HG03066 (cell line): Measurements from ENCODE around the gene TSPO.
A peak's percentile ranks its signal among the peaks of the same experiment; 100 is the strongest.
"Not testable (repeated sequence)": the region's sequence is repeated elsewhere in the genome, so short reads cannot be mapped to it uniquely, and the experiment has no call there.

Experiments
- ATAC-seq: cut with Tn5 transposase; IDR thresholded peaks from one replicate; pipeline ENCODE4 v1.9.1; 2021; ENCODE audit warnings: low read depth; ENCODE audit not compliant: unreplicated experiment

Gene TSPO

GRCh38 chr22:43129426-43130425, 21.6 kb upstream of the TSPO start:
- no peak for ATAC-seq

- ATAC-seq = no peak
These were observed 19.4 kb upstream of the TSPO start for GRCh38 chr22:43131773-43132501.

GRCh38 chr22:43133401-43133800, 18.0 kb upstream of the TSPO start:
- ATAC-seq = no peak

DNA sequence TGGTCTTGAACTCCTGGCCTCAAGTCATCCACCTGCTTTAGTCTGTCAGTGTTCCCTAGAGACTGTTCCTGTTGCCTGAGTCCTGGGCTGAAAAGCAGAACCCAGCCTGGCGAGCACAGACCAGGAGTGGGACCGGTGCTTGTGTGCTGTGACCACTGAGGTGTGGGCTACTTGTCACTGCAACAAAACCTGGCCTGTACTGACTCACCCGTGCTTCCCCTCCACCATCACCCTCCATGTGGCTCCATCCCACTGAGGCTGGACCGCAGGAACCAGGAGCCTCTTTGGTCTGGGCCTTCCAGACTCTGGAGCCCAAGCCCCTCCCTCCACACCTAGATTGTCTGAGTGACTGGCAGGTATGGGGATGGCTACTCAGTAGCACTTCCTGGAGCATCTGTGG, 16.8 kb upstream of the TSPO start:
- ATAC-seq = no peak

DNA sequence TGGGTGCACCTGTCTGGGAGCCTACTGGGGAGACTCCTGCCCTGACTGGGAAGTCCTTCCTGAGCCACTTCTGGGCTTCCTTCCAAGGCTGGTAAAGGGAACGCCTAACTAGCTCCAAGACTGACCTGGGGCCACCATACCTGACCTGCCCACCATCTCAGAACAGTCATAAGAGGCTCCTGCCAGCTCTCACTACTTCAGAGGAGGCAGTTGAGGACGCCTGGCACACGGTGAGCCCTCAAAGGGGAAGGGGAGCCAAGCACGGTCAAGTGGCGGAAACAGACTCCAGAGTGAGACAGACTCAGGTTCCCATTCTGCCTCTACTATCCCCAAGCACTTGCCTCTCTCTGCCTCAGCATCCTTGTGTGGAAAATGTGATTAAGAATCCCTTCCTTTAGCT, 15.8 kb upstream of the TSPO start:
- no peak for ATAC-seq

DNA sequence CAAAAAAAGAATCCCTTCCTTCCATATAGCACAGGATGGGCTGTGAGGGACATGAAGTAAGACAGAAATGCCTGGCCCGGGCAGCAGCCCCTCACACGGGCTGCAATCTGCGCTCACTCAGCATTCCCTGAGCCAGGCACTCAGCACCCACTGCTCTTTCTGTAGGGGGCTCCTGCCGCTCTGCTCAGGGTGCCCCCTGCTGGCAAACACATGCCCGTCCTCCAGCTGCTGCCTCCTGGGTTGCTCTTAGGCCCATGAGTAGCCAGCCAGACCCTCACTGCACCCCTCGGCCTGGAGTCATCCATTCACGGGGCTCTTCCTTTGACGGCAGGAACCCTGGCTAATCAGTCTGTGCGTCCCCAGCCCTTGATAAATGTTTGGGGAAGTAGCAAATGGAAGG, 15.1 kb upstream of the TSPO start:
- ATAC-seq = no peak

GRCh38 chr22:43136801-43137200, 14.6 kb upstream of the TSPO start:
- no peak for ATAC-seq

DNA sequence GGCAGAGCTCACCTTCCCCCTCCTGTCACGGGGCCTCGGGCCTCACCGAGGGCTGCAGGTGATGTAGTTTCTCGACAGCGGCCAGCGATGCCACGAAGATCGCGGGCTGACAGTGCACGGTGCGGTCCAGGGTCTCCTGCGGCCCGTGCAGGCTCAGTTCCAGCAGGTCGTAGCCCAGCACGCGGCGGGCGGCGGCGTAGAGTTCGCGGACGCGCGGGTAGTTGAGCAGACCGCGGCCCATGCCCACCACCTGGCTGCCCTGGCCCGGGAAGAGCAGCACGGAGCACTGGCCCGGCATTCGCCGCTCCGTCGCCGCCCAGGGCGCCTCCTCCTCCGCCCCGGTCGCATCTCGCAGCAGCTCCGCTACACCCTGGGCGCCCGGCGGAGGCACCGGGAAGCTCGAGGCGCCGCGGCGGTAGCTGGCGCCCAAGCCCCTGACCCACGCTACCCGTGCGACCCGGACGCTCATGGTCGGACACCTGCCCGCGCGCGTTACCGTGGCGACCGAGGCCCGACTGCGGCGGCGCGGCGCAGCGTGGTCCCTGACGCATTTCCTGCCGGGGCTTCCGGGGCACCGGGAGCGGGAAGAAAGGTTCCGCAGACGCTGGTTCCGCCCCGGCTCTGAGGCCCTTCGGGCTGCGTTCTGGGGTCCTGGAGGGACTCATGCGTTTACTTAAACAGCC, 8.3 kb upstream of the TSPO start, which contains the start of gene MCAT:
Gene MCAT, minus strand, starts transcription at position 519 of the 683 bp plus-strand sequence. Its CDS starts 50 bp downstream, at position 469.
- peak; percentile 69 for ATAC-seq

DNA sequence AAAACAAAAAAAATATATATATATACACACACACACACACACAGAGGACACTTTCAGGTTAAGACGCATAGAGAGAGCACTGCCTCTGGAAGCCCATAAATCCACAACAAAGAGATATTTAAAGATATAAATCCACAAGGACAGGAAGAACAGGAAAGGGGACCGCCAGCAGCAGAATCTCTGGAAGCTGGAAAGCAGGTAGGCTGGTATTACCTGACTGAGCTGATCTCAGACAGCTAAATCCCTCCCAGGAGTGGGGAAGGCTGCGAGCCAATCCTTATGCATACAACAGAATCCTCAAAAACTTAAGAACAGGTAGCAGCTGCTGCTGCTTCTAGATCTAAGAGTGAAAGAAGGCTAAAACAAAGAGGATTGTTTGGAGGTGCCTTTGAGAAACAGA, 6.4 kb upstream of the TSPO start:
- no peak for ATAC-seq

- not testable (repeated sequence) for ATAC-seq
These were observed 6.0 kb upstream of the TSPO start for GRCh38 chr22:43145371-43145770.

- ATAC-seq = not testable (repeated sequence)
These were observed 5.0 kb upstream of the TSPO start for GRCh38 chr22:43146332-43146731.

GRCh38 chr22:43147821-43148220, 3.5 kb upstream of the TSPO start:
- ATAC-seq = no peak

- no peak for ATAC-seq
These were observed 2.8 kb upstream of the TSPO start for GRCh38 chr22:43148581-43148980.

DNA sequence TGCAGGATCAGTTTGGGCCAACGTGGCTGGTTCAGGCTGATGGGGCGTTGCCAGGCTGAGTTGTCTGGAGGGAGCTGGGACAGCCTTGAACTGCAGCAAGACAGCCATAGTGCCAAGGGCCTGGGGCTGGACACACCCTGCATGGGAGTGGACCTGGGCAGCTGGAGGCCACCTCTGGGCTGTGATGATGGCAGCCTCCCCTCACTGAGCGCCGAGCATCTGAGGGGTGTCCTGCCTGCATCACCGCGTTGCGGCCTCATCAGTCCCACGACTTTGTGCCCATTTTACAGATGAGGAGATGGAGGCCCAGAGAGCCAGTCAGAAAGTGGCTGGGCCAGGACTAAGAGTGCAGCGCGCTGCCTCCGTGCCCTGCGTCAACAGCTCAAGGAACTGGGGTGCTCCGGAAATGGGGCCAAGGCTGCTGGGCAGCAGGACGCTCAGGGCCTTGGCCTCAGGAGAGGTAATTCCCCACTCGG, 590 bp upstream of the TSPO start:
- no peak for ATAC-seq

DNA sequence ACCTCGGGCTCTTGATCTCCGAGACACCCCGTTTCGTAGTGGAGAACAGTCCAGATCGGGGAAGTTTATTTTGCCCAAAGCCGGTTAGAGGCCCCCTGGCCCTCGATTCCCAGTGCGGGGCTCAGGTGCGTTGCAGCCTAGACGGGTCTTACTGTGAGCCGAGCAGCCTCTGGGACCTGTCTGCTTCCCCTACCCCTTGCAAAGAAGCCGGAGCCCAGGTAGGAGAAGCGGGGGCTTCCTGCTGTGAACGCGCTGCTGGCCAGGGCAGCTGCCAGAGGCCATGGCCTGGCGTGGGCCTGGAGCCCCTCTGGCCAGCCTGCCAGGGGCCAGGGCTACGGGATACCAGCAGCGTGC, 621 bp downstream of the TSPO start:
- no peak for ATAC-seq

DNA sequence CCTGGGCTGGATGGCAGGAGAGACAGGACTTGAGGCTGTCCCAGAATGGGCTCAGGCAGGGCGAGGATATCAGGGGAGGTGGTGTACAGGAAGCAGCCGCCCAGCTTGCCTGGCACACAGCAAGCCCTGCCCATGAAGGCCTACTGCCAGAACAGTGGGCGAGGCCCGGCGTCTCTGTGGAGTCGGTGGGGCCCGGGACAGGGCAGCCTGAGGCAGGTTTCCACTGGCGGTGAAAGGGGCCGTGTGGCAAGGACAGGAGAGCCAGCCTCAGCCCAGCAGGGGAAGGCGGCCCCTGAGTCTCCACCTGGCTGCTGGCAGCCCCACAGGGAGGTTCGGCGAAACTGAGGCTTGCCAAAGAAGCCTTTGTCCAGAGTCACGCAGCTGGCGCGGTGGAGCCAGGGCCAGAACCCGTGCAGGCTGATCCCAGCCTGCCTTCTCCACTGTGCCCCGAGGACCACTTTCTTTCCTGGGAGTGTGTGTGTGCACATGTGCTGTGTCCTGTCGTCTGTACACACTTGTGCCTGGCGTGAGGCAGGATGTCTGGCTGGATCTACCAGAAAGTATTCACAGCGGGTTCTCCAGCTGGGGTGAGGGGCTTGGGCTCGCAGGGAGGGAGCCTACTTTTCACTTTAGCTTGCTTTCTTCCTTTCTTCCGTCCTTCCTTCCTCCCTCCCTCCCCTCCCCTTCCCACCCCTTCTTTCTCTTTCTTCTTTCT, 1.2 kb downstream of the TSPO start:
- ATAC-seq = no peak

- ATAC-seq = no peak
These were observed 2.5 kb downstream of the TSPO start for GRCh38 chr22:43153899-43154298.

GRCh38 chr22:43154887-43155536, 3.7 kb downstream of the TSPO start:
- no peak for ATAC-seq

GRCh38 chr22:43155789-43156188, 4.4 kb downstream of the TSPO start:
- ATAC-seq = no peak

DNA sequence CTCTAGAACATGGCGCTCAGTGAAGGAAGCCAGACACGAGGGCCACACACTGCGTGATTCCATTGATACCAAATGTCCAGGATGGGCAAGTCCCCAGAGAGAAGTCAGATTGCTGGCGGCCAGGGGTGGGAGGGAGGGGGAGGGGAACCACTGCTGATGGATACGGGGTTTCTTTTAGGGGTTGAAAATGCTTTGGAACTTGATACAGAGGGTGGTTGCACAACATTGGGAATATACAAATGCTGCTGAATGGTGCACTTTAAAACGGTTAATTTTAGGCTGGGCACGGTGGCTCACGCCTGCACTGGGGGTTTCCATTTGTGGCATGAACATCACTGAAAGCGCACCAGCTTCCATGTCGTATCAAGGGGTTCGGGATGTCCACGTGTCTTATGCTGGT, 5.1 kb downstream of the TSPO start:
- ATAC-seq = no peak
